ENCODE results near the gene SS18L1. TPM values are rescaled to one million over a fixed set of nuclear protein-coding genes. Genes with fewer than 3 reads are reported as not detected.

The SS18L1 gene
- total and polyA plus RNA-seq, 8 donors, result 5.5 to 34.8 (median 9.3) TPM

GRCh38 chr20:62101078-62101477 is 42.5 kb upstream of the SS18L1 start:
- H3K4me1 ChIP-seq, result no peaks in the 10 kb centered on the region
- H3K27me3 ChIP-seq, result peaks cover 0 to 58% (median 7%) of the 10 kb centered on the region in 3 donors
- DNase-seq, result no peak
- no peaks in the 10 kb centered on the region for H3K36me3 ChIP-seq
- TF ChIP-seq POLR2A (IDR thresholded peaks at IDR 0.05) (no peak), CTCF (IDR thresholded peaks at IDR 0.05) (no peak), POLR2AphosphoS5 (IDR thresholded peaks at IDR 0.05) (no peak), EP300 (IDR thresholded peaks at IDR 0.05) (no peak)
- no peak overlapping the region for H3K4me3 ChIP-seq
- peaks cover 3 to 55% (median 47%) of the 10 kb centered on the region in 4 donors for H3K9me3 ChIP-seq
- intact Hi-C loops (cut with DNase I; ENCODE audit: low total_unique reads), result no loop called here
- no peak overlapping the region for H3K27ac ChIP-seq
- WGBS, 5 donors, result 82 to 91% (median 88%) methylated on average over 4 of the region's 4 CpGs

GRCh38 chr20:62103508-62104233 is 39.9 kb upstream of the SS18L1 start:
- no peaks in the 10 kb centered on the region for H3K36me3 ChIP-seq
- WGBS, 5 donors, result 67 to 76% (median 71%) methylated on average over 19 to 21 of the region's 21 CpGs
- no peak overlapping the region for H3K4me3 ChIP-seq
- DNase-seq, result no peak
- intact Hi-C loops (cut with DNase I; ENCODE audit: low total_unique reads), result no loop called here
- H3K27ac ChIP-seq, result no peak overlapping the region
- no peak for TF ChIP-seq POLR2A (IDR thresholded peaks at IDR 0.05)
- TF ChIP-seq POLR2AphosphoS5 (IDR thresholded peaks at IDR 0.05), result no peak
- no peak for TF ChIP-seq CTCF (IDR thresholded peaks at IDR 0.05)
- TF ChIP-seq EP300 (IDR thresholded peaks at IDR 0.05), result no peak
- peaks cover 22 to 81% (median 70%) of the 10 kb centered on the region in 4 donors for H3K9me3 ChIP-seq
- H3K27me3 ChIP-seq, result peaks cover 0 to 48% (median 7%) of the 10 kb centered on the region in 3 donors
- H3K4me1 ChIP-seq, result no peaks in the 10 kb centered on the region

GRCh38 chr20:62104234-62104789 is 39.3 kb upstream of the SS18L1 start:
- no peak for TF ChIP-seq POLR2A (IDR thresholded peaks at IDR 0.05)
- TF ChIP-seq CTCF (IDR thresholded peaks at IDR 0.05), result no peak
- no peak for TF ChIP-seq POLR2AphosphoS5 (IDR thresholded peaks at IDR 0.05)
- no peak for TF ChIP-seq EP300 (IDR thresholded peaks at IDR 0.05)
- WGBS, 5 donors, result 32 to 46% (median 39%) methylated on average over 12 to 15 of the region's 15 CpGs
- Histone ChIP-seq H3K4me3 (no peak overlapping the region), H3K27me3 (peaks cover 0 to 48% (median 7%) of the 10 kb centered on the region in 3 donors), H3K36me3 (no peaks in the 10 kb centered on the region), H3K9me3 (peaks cover 22 to 87% (median 75%) of the 10 kb centered on the region in 4 donors), H3K4me1 (no peaks in the 10 kb centered on the region), H3K27ac (no peak overlapping the region)
- DNase-seq, result no peak
- intact Hi-C loops (cut with DNase I; ENCODE audit: low total_unique reads), result no loop called here

GRCh38 chr20:62104791-62105345 is 38.7 kb upstream of the SS18L1 start:
- no peaks in the 10 kb centered on the region for H3K4me1 ChIP-seq
- DNase-seq, result peak in 1 of 2 donors; percentile 36
- H3K4me3 ChIP-seq, result no peak overlapping the region
- no peak overlapping the region for H3K27ac ChIP-seq
- intact Hi-C loops (cut with DNase I; ENCODE audit: low total_unique reads), result no loop called here
- H3K9me3 ChIP-seq, result peaks cover 22 to 91% (median 78%) of the 10 kb centered on the region in 4 donors
- WGBS, 5 donors, result 25 to 37% (median 31%) methylated on average over 7 of the region's 7 CpGs
- TF ChIP-seq POLR2AphosphoS5 (IDR thresholded peaks at IDR 0.05) (no peak), POLR2A (IDR thresholded peaks at IDR 0.05) (no peak), EP300 (IDR thresholded peaks at IDR 0.05) (no peak), CTCF (IDR thresholded peaks at IDR 0.05) (no peak)
- peaks cover 0 to 46% (median 7%) of the 10 kb centered on the region in 3 donors for H3K27me3 ChIP-seq
- H3K36me3 ChIP-seq, result no peaks in the 10 kb centered on the region
